ENCODE results near the gene ARAP1. TPM values are rescaled to one million over a fixed set of nuclear protein-coding genes. Genes with fewer than 3 reads are reported as not detected.
A peak's percentile ranks its signal among the peaks of the same experiment; 100 is the strongest.

Gene ARAP1
- total RNA-seq, 1 experiment from 2014 or later, result 59.2 TPM

DNA sequence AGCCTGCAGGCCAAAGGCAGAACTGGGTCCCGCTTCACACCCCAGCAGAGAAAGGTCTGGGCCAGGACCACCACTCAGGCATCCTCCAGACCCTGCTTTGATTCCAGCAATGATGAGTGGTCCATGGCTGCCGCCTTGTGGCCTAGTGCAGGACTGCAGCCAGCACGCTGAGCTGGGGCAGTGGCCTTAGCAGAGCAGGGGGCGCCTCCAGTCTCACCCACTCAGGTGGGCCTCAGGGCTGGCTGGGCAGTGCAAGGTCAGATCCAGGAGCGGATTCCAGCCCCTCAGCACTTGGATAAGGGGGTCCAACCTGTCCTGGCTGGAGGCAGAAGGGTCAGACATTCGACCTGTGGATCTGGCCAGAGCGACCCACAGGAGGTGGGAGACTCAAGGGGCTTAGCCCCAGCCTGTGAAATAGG, 68.4 kb downstream of the ARAP1 start:
- in situ Hi-C loops (cut with HindIII; ENCODE audit: low pct_unique_long_range_greater_than_20kb, low sequenced_read_pairs), result no loop called here
- DNase-seq (ENCODE audit: low read depth, low spot score), result peak; percentile 64

DNA sequence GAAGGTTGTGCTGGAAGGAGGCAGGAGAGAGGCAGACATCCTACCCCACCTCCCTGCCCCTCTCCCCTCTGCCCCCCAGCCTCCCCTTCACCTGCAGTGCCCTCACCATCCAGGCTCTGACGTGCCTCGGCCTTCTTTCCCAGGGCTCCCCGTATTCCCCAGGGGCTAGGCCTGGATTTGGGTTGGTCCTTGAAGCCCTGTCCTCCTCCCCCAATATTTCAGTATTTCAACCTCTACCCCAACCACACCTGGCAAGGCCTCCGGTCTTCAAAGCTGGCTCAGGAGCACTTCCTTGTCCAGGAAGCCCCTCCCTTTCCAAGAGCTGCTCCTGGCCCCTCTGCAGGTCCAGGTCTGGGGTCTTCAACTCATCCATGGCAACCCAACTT, 69.4 kb downstream of the ARAP1 start:
- DNase-seq (ENCODE audit: low read depth, low spot score), result no peak
- in situ Hi-C loops (cut with HindIII; ENCODE audit: low pct_unique_long_range_greater_than_20kb, low sequenced_read_pairs), result no loop called here

DNA sequence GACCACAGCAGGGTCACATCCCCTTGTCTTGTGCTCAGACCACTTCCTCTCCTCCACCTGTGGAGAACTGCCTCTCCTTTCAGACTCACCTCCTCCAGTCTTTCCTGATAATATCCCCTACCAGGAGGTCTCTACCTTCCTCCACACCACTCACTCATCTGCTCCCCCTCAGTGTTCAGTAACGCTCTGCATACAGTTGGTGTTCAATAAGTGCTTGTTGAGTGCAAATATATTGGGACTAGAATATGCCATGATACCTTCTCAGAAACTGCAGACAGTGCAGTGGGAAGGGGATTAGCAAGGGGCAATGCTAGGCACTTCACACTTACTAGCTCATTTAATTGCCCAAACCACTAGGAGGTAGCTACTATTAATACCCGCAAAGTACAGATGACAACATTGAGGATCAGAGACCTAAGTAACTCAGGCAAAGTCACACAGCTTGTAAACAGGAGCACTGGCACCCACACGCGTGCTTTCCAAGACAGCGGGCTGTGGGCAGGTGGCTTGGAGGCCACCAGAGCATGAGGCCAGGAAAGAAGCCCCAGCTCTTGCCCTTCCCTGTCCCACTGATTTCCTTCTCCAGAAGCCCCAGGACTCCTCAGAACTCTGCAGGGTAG, 69.9 kb downstream of the ARAP1 start:
- in situ Hi-C loops (cut with HindIII; ENCODE audit: low pct_unique_long_range_greater_than_20kb, low sequenced_read_pairs), result no loop called here
- no peak for DNase-seq (ENCODE audit: low read depth, low spot score)

DNA sequence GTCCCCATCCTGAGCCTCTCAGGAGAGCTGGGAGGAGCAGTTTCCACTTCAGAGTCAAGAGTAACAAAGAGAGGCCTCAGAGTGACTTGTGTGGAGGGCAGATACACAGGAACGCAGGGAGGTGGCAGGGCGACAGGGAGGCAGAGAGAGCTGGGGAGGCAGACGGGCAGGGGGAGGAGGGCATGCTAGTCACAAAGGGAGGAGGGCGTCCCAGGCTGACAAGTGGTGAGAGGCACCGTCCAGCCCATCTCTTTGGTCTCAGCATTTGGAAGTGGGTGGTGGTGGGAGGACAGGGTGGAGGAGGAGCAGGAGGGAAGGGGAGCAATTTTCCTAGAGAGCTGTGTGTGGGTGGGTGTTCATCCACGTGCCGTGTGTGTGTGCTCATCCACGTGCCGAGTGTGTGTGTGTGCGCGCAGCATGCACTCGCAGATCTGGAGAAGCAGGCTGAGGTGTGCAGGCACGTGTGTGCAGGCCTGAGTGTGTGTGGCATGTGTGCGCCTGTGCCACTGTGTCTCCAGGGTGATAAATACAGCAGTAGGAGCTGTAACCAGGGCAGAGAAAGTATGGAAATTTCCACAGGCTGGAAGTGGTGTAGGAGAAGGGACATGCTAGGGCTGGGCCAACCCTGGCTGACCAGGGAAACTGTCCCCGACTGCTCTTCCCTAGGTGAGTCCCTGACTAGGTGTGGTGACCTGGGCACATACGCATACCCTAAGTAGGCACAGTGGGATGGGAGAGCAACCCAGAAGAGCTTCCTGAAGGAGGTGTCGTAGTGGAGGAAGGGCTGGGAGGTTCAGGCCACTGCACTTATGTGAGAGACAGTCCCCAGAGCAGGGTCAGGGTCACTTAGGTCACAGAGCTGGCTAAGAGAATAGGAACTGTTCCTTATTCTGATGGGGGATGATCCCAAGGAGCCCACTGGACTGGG, 70.7 kb downstream of the ARAP1 start:
- in situ Hi-C loops (cut with HindIII; ENCODE audit: low pct_unique_long_range_greater_than_20kb, low sequenced_read_pairs), result no loop called here

DNA sequence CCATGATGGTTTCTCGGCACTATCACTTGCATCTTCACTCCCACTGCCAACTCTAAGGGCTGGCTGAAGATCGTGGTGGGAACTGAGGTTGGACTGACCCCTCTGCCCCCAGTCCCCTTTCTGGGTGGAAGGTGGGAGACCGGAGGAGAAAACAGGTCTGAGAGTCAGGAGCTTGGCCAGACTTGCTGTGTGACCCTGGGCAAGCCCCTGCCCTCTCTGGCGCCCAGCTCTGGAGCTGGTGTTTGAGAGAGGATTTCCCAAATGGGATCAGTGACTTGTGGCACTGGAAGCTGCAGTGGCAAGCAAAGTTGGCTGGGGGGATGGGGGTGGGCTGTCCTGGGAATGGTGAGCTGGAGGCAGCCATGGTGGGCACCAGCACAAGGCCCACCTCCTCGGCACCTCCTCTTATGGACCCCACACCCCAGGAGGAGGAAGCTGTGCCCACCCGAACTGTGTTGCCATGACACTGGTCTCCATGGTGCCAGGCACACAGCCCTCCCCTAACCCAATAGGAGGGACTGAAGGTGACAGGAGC, 71.5 kb downstream of the ARAP1 start:
- in situ Hi-C loops (cut with HindIII; ENCODE audit: low pct_unique_long_range_greater_than_20kb, low sequenced_read_pairs), result no loop called here
- no peak for DNase-seq (ENCODE audit: low read depth, low spot score)

More for the DNA sequence above, 70.7 kb downstream of the ARAP1 start:
- no peak for DNase-seq (ENCODE audit: low read depth, low spot score)

DNA sequence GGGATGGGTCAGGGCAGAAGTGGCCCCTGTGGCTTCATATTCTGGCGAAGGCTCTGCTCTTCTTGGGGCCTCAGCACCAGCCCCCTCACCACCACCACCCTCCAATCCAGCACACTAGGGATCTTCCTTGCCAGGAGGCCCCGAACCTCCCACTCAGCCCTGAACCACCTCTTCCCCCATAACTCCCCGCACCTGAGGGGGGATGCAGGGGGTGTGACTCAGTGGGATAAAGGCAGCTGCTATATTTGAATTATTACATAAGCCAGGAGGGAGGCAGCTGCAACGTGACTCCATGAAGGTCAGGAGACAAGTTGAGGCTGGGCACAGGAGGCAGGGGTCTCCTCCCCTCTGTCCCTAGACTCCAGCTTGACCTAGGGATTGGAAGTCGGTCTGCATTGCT, 72.3 kb downstream of the ARAP1 start:
- in situ Hi-C loops (cut with HindIII; ENCODE audit: low pct_unique_long_range_greater_than_20kb, low sequenced_read_pairs), result no loop called here

DNA sequence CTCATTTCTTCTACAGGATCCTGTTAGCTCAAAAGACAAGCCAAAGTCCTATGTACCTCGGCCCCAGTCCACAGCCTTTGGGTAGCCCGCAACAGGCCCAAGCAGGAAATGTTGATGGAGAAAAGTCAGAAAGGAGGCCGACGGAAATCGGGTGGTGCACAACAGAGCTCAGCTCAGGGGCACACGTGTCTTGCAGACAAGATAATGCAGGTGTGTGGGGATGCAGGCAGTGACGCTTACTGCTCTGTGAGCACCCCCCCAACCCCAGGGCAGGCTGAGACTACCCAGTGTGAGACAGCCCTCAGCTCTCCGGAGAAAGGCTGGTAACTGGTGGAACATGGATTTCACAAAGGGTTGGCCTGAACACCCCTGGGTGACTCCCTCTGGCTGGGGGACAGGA, 73.7 kb downstream of the ARAP1 start:
- no peak for DNase-seq (ENCODE audit: low read depth, low spot score)
- in situ Hi-C loops (cut with HindIII; ENCODE audit: low pct_unique_long_range_greater_than_20kb, low sequenced_read_pairs), result no loop called here

More for the DNA sequence above, 72.3 kb downstream of the ARAP1 start:
- no peak for DNase-seq (ENCODE audit: low read depth, low spot score)

DNA sequence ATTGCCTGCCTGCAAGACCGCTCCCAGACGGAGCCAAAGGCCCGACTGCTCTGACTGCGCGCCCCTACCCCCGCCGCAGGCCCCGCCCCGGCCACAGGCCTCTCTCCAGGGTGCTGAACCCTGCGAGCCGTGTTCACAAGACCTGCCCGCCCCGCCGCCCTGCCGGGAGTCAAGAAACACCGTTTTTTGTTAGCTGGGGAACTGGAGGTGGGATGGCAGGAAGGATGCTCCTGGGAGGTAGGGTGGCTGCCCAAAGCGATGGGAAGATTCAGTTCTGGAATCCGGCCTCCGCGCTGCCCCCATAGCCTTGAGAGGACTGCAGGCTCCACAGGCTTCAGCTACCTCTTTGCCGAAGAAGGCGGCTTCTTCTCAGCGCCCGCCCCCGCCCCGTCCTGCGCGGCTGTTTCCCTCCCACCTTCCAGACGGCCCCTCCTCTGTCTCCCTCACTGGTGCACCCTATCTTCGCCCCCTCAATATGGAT, 75.3 kb downstream of the ARAP1 start:
- DNase-seq (ENCODE audit: low read depth, low spot score), result peak; percentile 42
- in situ Hi-C loops (cut with HindIII; ENCODE audit: low pct_unique_long_range_greater_than_20kb, low sequenced_read_pairs), result no loop called here

DNA sequence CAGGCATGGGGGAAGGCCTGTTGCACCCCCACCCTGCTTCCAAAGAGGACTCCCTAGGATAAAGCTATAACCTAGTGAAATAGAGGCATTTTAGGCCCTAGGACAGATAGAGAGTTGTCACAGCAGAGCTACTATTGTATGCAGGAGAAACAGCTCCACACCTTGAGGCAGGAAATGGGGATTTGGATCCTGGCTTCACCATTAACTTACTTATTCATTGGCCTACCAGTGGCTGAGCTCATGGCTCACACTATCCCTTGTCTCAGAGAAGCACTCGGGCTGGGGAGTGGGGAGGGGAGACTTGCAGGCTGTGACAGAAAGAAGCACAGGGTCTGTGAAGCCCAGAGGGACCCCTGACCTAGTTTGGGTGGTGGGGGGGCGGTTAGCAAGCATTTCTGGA, 77.0 kb downstream of the ARAP1 start:
- no peak for DNase-seq (ENCODE audit: low read depth, low spot score)
- in situ Hi-C loops (cut with HindIII; ENCODE audit: low pct_unique_long_range_greater_than_20kb, low sequenced_read_pairs), result no loop called here

DNA sequence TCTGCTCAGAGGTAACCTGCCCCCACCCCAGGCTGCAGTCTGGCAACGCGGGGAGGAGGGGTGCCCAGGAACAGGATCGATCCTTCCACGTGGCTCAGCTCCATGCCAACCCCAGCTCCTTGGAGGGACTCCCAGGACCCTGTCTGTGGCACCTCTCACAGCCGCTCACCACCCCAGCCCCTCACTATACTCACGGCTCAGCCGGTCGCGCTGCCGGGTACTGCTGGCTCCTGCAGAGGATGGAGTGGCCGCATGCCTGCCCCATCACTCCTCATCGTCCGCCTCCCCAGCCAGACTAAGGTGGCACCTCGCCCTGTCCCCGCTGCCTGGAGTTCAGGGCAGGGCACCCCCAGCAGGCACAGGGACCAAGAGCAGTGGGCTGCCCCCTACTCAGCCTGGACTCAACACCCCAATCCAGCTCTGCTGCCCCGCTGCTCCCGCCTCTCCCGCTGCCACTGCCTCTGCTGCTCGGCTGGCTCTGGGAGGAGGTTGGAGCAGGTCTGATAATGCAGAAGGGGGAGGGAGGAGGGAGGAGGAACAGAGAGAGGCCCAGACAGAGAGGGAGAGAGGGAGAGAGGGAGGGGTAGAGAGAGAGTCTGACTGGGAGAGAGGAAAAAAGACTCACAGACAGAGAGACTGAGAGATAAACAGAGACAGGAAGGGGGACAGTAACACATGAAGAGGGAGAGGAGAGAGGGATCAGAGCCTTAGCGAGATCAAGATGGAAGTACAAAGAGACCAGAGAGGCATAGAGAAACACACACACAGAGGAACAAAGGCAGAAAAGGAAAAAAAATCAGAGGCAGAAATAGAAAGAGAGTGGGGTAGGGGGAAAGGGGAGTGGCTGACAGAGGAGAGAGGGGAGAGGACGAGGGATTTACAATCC, 78.0 kb downstream of the ARAP1 start, which contains the start of gene PDE2A:
Gene PDE2A (minus strand): TSS at position 480 of the 886 bp plus-strand sequence. CDS start 215 bp downstream, at position 265.
- no peak for DNase-seq (ENCODE audit: low read depth, low spot score)
- in situ Hi-C loops (cut with HindIII; ENCODE audit: low pct_unique_long_range_greater_than_20kb, low sequenced_read_pairs), result no loop called here

DNA sequence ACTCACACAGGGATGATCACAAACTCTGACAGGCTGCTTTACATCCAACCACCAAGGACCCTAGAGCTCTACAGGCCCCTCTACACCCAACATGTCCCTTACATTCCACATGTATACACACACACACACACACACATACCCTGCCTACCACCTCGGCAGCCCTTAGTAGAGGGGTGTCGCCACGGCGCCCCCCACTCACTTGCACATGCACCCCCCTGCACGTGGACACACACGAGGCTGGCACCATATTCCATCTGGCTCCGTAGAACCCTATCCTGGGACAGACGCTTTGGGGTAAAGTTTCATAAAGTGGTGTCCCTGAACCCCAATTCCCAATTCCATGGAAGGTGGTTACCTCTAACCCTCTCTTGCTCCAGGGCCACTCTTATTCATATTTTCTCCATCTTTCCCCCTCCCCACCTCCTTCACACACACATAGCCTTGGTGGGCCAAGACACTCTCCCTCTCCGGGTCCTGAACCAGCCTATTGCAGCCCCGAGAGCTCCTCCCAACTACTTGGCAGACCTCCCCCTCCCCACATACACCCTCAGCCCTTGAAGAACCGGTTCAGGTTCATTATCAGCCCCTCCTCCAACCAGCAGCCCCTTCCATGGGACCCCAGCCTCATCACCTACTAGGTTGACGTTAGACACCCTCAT, 78.8 kb downstream of the ARAP1 start:
- DNase-seq (ENCODE audit: low read depth, low spot score), result no peak
- in situ Hi-C loops (cut with HindIII; ENCODE audit: low pct_unique_long_range_greater_than_20kb, low sequenced_read_pairs), result no loop called here

DNA sequence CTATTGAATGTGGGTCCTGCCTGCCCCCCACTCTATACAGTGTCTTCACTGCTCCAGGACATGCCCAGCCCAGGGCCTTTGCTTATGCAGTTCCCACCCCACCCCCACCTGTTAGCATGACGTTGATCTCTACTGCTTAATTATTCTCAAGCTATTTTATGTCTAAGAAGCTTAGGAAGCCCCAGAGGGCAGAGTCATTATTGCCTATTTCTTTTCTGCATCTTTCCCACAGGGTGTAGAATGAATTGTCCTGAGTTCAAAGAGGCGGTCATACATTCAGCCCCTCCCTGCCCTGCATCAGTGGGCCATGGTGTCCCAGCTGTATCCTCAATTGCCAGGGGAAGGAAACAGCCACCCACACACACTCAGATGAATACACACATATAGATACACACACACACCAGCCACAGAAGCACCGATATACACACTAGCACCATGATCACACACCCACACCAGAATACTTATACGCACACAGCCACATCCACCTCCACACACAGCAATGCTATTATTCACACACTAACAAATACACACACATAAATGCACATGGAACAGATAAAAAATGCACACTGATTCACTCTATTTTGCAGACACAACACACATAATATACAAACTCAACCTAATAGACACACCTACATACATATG, 79.5 kb downstream of the ARAP1 start:
- no peak for DNase-seq (ENCODE audit: low read depth, low spot score)

DNA sequence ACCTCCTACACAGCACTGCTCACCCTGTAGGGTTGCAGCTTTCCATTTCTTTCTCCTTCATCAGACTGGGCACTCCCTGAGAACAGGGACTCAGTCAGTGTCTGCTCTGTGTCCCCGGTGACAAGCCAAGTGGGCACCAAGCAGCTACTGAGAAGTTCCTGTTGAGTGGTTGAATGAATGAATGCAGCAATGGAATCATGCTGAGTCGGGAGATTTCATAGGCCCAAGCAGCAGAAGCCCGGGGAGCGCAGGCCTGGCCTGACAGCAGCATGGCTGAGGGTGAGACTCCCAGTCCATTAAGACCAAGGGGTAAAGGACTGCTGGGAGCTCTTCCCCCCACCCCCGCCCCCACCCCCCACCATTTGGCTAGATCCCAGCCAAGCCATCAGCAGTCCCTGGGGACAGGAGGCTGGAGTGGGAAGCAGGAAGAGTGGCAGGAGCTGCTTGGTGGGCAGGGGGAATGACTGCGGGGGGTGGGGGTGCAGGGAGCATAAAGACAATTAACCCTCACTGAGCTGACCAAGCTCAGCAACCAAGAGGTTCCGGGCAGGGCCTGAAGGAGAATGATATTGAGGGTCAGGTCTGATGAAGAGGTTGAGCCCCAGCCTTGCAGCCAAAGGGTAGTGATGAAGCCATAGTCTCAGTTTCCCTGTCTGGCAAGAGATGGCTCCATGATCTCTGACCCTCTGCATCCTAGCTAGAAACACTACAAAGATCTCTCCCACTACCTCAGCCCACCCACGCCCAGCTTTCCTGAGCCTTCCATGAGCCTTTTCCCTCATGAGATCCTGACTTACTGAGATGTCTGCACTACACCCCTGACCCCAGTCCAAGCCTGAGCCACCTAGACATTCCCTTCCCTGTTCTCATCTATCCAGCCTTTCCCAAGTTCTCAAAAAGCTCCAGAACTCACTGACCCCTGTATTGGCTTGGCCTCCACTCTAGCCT, 80.8 kb downstream of the ARAP1 start:
- in situ Hi-C loops (cut with HindIII; ENCODE audit: low pct_unique_long_range_greater_than_20kb, low sequenced_read_pairs), result no loop called here
- no peak for DNase-seq (ENCODE audit: low read depth, low spot score)

More for the DNA sequence above, 79.5 kb downstream of the ARAP1 start:
- in situ Hi-C loops (cut with HindIII; ENCODE audit: low pct_unique_long_range_greater_than_20kb, low sequenced_read_pairs), result no loop called here

DNA sequence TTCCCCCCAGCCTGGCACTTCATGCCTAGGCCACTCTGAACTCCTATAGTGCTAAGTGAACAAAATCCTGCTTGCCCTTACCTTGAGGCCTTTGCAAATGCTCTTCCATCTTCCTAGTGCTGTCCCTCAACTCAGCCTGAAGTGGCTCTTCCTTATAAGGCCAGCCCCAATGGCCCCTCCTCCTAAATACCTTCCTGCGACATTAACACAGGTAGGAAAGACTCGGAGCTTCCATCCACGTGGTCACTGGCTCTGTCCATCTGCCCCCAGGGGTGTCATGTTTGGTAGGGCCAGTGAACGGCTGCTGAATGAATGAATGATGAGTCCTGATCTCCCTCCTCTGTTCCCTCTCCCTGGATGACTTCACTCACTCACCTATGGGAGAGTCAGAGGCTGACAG, 82.2 kb downstream of the ARAP1 start:
- no peak for DNase-seq (ENCODE audit: low read depth, low spot score)
- in situ Hi-C loops (cut with HindIII; ENCODE audit: low pct_unique_long_range_greater_than_20kb, low sequenced_read_pairs), result no loop called here

DNA sequence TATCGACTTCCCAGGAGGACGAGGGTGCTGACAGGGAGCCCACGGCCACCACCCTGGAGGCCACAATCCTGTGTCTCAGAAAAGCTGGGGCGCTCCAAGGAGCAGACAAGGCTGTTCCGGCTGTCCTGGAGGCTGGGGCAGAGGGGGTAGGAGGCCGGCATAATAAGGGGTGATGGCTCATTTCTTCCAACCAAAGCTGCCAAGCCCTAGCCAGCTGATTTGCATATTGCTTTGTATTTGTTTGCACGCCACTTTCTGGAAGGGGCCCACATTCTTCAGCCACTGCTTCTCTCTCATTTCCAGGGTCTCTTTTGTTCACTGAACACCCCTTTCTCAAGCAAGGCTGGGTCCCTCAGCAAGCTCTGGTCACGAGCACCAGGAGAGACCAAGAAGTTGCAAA, 82.7 kb downstream of the ARAP1 start:
- in situ Hi-C loops (cut with HindIII; ENCODE audit: low pct_unique_long_range_greater_than_20kb, low sequenced_read_pairs), result no loop called here
- no peak for DNase-seq (ENCODE audit: low read depth, low spot score)

Measured in SK-MEL-5 (cell line).